Measurements from ENCODE around the gene ERAP2.
"Not testable (repeated sequence)": the region's sequence is repeated elsewhere in the genome, so short reads cannot be mapped to it uniquely, and the experiment has no call there.

Gene ERAP2

GRCh38 chr5:96839071-96839592, 37.2 kb upstream of the ERAP2 start:
- Histone ChIP-seq H2BK15ac (ENCODE audit: low read depth, poor library complexity, severe bottlenecking) (no peak overlapping the region), H4K8ac (ENCODE audit: low read length) (no peak overlapping the region), H4K91ac (ENCODE audit: low read length) (no peak overlapping the region), H3K79me1 (replicated peaks; ENCODE audit: low read length, poor library complexity, severe bottlenecking) (no peaks in the 10 kb centered on the region), H3K14ac (ENCODE audit: low read length in 2 of 2) (no peak overlapping the region), H3K9ac (ENCODE audit: low read length) (no peak overlapping the region), H3K36me3 (ENCODE audit: control insufficient read depth in 1 of 2, insufficient read depth in 2 of 2, low read depth in 1 of 2, low read length in 2 of 2) (no peaks in the 10 kb centered on the region), H3K23ac (ENCODE audit: low read length in 2 of 2) (no peak overlapping the region), H3K9me3 (ENCODE audit: control insufficient read depth, low read length) (no peaks in the 10 kb centered on the region), H3K4me3 (ENCODE audit: insufficient read depth in 1 of 2, low read depth in 1 of 2, low read length in 2 of 2) (no peak overlapping the region), H2AK5ac (ENCODE audit: low read length, severe bottlenecking) (no peak overlapping the region), H3K27me3 (ENCODE audit: control insufficient read depth in 1 of 2, insufficient read depth in 1 of 2, low read length in 2 of 2) (no peaks in the 10 kb centered on the region), H3K4ac (ENCODE audit: low read depth in 1 of 2, low read length in 2 of 2) (peak overlapping the region in 1 of 2 experiments; percentile 81), H2BK5ac (ENCODE audit: low read depth, low read length, poor library complexity, severe bottlenecking) (no peak overlapping the region), H3K4me1 (ENCODE audit: control insufficient read depth, insufficient read depth, low read depth, low read length) (no peaks in the 10 kb centered on the region), H3K27ac (ENCODE audit: low read length, poor library complexity, severe bottlenecking) (no peak overlapping the region), H2BK120ac (ENCODE audit: low read depth, low read length) (no peak overlapping the region), H2AFZ (ENCODE audit: low read depth, low read length) (no peak overlapping the region), H3K4me2 (ENCODE audit: low read length, poor library complexity, severe bottlenecking) (no peak overlapping the region), H3K18ac (ENCODE audit: low read depth in 1 of 2, low read length in 2 of 2) (no peak overlapping the region), H2BK12ac (ENCODE audit: low read length in 2 of 2) (no peak overlapping the region)
- no CpG with 5 or more reads among the region's 2 CpGs for WGBS
- DNase-seq: no peak

GRCh38 chr5:96841931-96842330, 34.4 kb upstream of the ERAP2 start:
- H3K9me3 ChIP-seq (ENCODE audit: control insufficient read depth, low read length); H3K27me3 ChIP-seq (ENCODE audit: control insufficient read depth in 1 of 2, insufficient read depth in 1 of 2, low read length in 2 of 2); H4K91ac ChIP-seq (ENCODE audit: low read length); H3K4ac ChIP-seq (ENCODE audit: low read depth in 1 of 2, low read length in 2 of 2); H3K9ac ChIP-seq (ENCODE audit: low read length); H3K18ac ChIP-seq (ENCODE audit: low read depth in 1 of 2, low read length in 2 of 2); H3K4me3 ChIP-seq (ENCODE audit: insufficient read depth in 1 of 2, low read depth in 1 of 2, low read length in 2 of 2); H2BK5ac ChIP-seq (ENCODE audit: low read depth, low read length, poor library complexity, severe bottlenecking); H2BK12ac ChIP-seq (ENCODE audit: low read length in 2 of 2); H4K8ac ChIP-seq (ENCODE audit: low read length); H3K79me1 ChIP-seq (replicated peaks; ENCODE audit: low read length, poor library complexity, severe bottlenecking); H2BK15ac ChIP-seq (ENCODE audit: low read depth, poor library complexity, severe bottlenecking); H2AK5ac ChIP-seq (ENCODE audit: low read length, severe bottlenecking); H3K4me1 ChIP-seq (ENCODE audit: control insufficient read depth, insufficient read depth, low read depth, low read length); H2BK120ac ChIP-seq (ENCODE audit: low read depth, low read length); H3K4me2 ChIP-seq (ENCODE audit: low read length, poor library complexity, severe bottlenecking); H3K27ac ChIP-seq (ENCODE audit: low read length, poor library complexity, severe bottlenecking); H3K14ac ChIP-seq (ENCODE audit: low read length in 2 of 2); H2AFZ ChIP-seq (ENCODE audit: low read depth, low read length); H3K23ac ChIP-seq (ENCODE audit: low read length in 2 of 2); H3K36me3 ChIP-seq (ENCODE audit: control insufficient read depth in 1 of 2, insufficient read depth in 2 of 2, low read depth in 1 of 2, low read length in 2 of 2); DNase-seq: not testable (repeated sequence)
- WGBS: 91% methylated on average over 3 of the region's 6 CpGs

- no peak overlapping the region for H3K14ac ChIP-seq (ENCODE audit: low read length in 2 of 2)
- no peak overlapping the region for H4K8ac ChIP-seq (ENCODE audit: low read length)
- H3K9me3 ChIP-seq (ENCODE audit: control insufficient read depth, low read length): no peaks in the 10 kb centered on the region
- H3K79me1 ChIP-seq (replicated peaks; ENCODE audit: low read length, poor library complexity, severe bottlenecking): no peaks in the 10 kb centered on the region
- no peaks in the 10 kb centered on the region for H3K36me3 ChIP-seq (ENCODE audit: control insufficient read depth in 1 of 2, insufficient read depth in 2 of 2, low read depth in 1 of 2, low read length in 2 of 2)
- H2AFZ ChIP-seq (ENCODE audit: low read depth, low read length): no peak overlapping the region
- no peaks in the 10 kb centered on the region for H3K4me1 ChIP-seq (ENCODE audit: control insufficient read depth, insufficient read depth, low read depth, low read length)
- no peak overlapping the region for H2AK5ac ChIP-seq (ENCODE audit: low read length, severe bottlenecking)
- no peak overlapping the region for H3K4me2 ChIP-seq (ENCODE audit: low read length, poor library complexity, severe bottlenecking)
- no peak for DNase-seq
- no peak overlapping the region for H3K27ac ChIP-seq (ENCODE audit: low read length, poor library complexity, severe bottlenecking)
- H4K91ac ChIP-seq (ENCODE audit: low read length): no peak overlapping the region
- no peak overlapping the region for H2BK120ac ChIP-seq (ENCODE audit: low read depth, low read length)
- no peak overlapping the region for H3K18ac ChIP-seq (ENCODE audit: low read depth in 1 of 2, low read length in 2 of 2)
- no peak overlapping the region for H3K9ac ChIP-seq (ENCODE audit: low read length)
- no peak overlapping the region for H2BK12ac ChIP-seq (ENCODE audit: low read length in 2 of 2)
- H3K4ac ChIP-seq (ENCODE audit: low read depth in 1 of 2, low read length in 2 of 2): no peak overlapping the region
- no peak overlapping the region for H2BK5ac ChIP-seq (ENCODE audit: low read depth, low read length, poor library complexity, severe bottlenecking)
- no peak overlapping the region for H2BK15ac ChIP-seq (ENCODE audit: low read depth, poor library complexity, severe bottlenecking)
- no peak overlapping the region for H3K4me3 ChIP-seq (ENCODE audit: insufficient read depth in 1 of 2, low read depth in 1 of 2, low read length in 2 of 2)
- no peaks in the 10 kb centered on the region for H3K27me3 ChIP-seq (ENCODE audit: control insufficient read depth in 1 of 2, insufficient read depth in 1 of 2, low read length in 2 of 2)
- WGBS: 100% methylated on average over 3 of the region's 3 CpGs
- no peak overlapping the region for H3K23ac ChIP-seq (ENCODE audit: low read length in 2 of 2)
Measured at GRCh38 chr5:96843140-96843539, 33.2 kb upstream of the ERAP2 start.

GRCh38 chr5:96844481-96844990, 31.8 kb upstream of the ERAP2 start:
- no peak overlapping the region for H2BK15ac ChIP-seq (ENCODE audit: low read depth, poor library complexity, severe bottlenecking)
- no peak overlapping the region for H4K8ac ChIP-seq (ENCODE audit: low read length)
- no peaks in the 10 kb centered on the region for H3K79me1 ChIP-seq (replicated peaks; ENCODE audit: low read length, poor library complexity, severe bottlenecking)
- no peak overlapping the region for H3K4ac ChIP-seq (ENCODE audit: low read depth in 1 of 2, low read length in 2 of 2)
- no peak overlapping the region for H3K14ac ChIP-seq (ENCODE audit: low read length in 2 of 2)
- DNase-seq: no peak
- no peaks in the 10 kb centered on the region for H3K4me1 ChIP-seq (ENCODE audit: control insufficient read depth, insufficient read depth, low read depth, low read length)
- no peak overlapping the region for H2AFZ ChIP-seq (ENCODE audit: low read depth, low read length)
- no peaks in the 10 kb centered on the region for H3K36me3 ChIP-seq (ENCODE audit: control insufficient read depth in 1 of 2, insufficient read depth in 2 of 2, low read depth in 1 of 2, low read length in 2 of 2)
- no peak overlapping the region for H3K23ac ChIP-seq (ENCODE audit: low read length in 2 of 2)
- H3K4me3 ChIP-seq (ENCODE audit: insufficient read depth in 1 of 2, low read depth in 1 of 2, low read length in 2 of 2): no peak overlapping the region
- H3K9me3 ChIP-seq (ENCODE audit: control insufficient read depth, low read length): peaks cover 2% of the 10 kb centered on the region
- no peak overlapping the region for H3K18ac ChIP-seq (ENCODE audit: low read depth in 1 of 2, low read length in 2 of 2)
- H3K4me2 ChIP-seq (ENCODE audit: low read length, poor library complexity, severe bottlenecking): no peak overlapping the region
- no peak overlapping the region for H2AK5ac ChIP-seq (ENCODE audit: low read length, severe bottlenecking)
- no peak overlapping the region for H2BK5ac ChIP-seq (ENCODE audit: low read depth, low read length, poor library complexity, severe bottlenecking)
- H2BK12ac ChIP-seq (ENCODE audit: low read length in 2 of 2): no peak overlapping the region
- H4K91ac ChIP-seq (ENCODE audit: low read length): no peak overlapping the region
- H3K27ac ChIP-seq (ENCODE audit: low read length, poor library complexity, severe bottlenecking): no peak overlapping the region
- no peak overlapping the region for H2BK120ac ChIP-seq (ENCODE audit: low read depth, low read length)
- H3K27me3 ChIP-seq (ENCODE audit: control insufficient read depth in 1 of 2, insufficient read depth in 1 of 2, low read length in 2 of 2): no peaks in the 10 kb centered on the region
- H3K9ac ChIP-seq (ENCODE audit: low read length): no peak overlapping the region
- WGBS: 89% methylated on average over 4 of the region's 4 CpGs

All from mesenchymal stem cell (in vitro differentiated cells and primary cell).